ENCODE results near the gene BRD3OS. TPM values are rescaled to one million over a fixed set of nuclear protein-coding genes. Genes with fewer than 3 reads are reported as not detected.

The BRD3OS gene
- total RNA-seq (2014; rRNA removed; shearing (Covaris generic)): 14.2 and 21.0 TPM in 2 replicates

GRCh38 chr9:134024828-134025605, at the start of gene BRD3OS:
Gene BRD3OS (plus strand): TSS chr9:134025481. CDS start chr9:134026748, 1,267 bp downstream.
- peak; percentile 98 for DNase-seq (ENCODE audit: low spot score)

- no peak for DNase-seq (ENCODE audit: low spot score)
These were observed 49.8 kb upstream of the BRD3OS start for GRCh38 chr9:133975511-133975910.

GRCh38 chr9:133976191-133976861, 49.0 kb upstream of the BRD3OS start:
- DNase-seq (ENCODE audit: low spot score): no peak

GRCh38 chr9:133976887-133977286, 48.4 kb upstream of the BRD3OS start:
- DNase-seq (ENCODE audit: low spot score): no peak

- DNase-seq (ENCODE audit: low spot score): no peak
These were observed 47.7 kb upstream of the BRD3OS start for GRCh38 chr9:133977421-133978201.

GRCh38 chr9:133978226-133978898, 46.9 kb upstream of the BRD3OS start:
- DNase-seq (ENCODE audit: low spot score): no peak

GRCh38 chr9:133978899-133979272, 46.4 kb upstream of the BRD3OS start:
- DNase-seq (ENCODE audit: low spot score): no peak

- no peak for DNase-seq (ENCODE audit: low spot score)
These were observed 45.9 kb upstream of the BRD3OS start for GRCh38 chr9:133979273-133979920.

GRCh38 chr9:133979921-133980863, 45.1 kb upstream of the BRD3OS start:
- peak; percentile 28 for DNase-seq (ENCODE audit: low spot score)

GRCh38 chr9:133980864-133981588, 44.3 kb upstream of the BRD3OS start:
- no peak for DNase-seq (ENCODE audit: low spot score)

GRCh38 chr9:133981589-133981957, 43.7 kb upstream of the BRD3OS start:
- no peak for DNase-seq (ENCODE audit: low spot score)

GRCh38 chr9:133981958-133982681, 43.2 kb upstream of the BRD3OS start:
- DNase-seq (ENCODE audit: low spot score): no peak

GRCh38 chr9:133982971-133983720, 42.1 kb upstream of the BRD3OS start:
- no peak for DNase-seq (ENCODE audit: low spot score)

- DNase-seq (ENCODE audit: low spot score): no peak
These were observed 39.2 kb upstream of the BRD3OS start for GRCh38 chr9:133986061-133986460.

GRCh38 chr9:133986774-133987445, 38.4 kb upstream of the BRD3OS start:
- DNase-seq (ENCODE audit: low spot score): no peak

GRCh38 chr9:133987446-133987788, 37.9 kb upstream of the BRD3OS start:
- no peak for DNase-seq (ENCODE audit: low spot score)

- DNase-seq (ENCODE audit: low spot score): no peak
These were observed 37.2 kb upstream of the BRD3OS start for GRCh38 chr9:133987946-133988665.

Data from HT-29 (cell line).